Nephron (organoid): ENCODE measurements around the gene ROBO1.

Experiments
- H3K27ac Mint-ChIP-seq, 3 experiments: 2 replicates each; pipeline ENCODE4 v1.8.0; 2020; ENCODE audit warnings: mixed read lengths in 3 of 3, mild to moderate bottlenecking in 2 of 3, moderate library complexity in 1 of 3
- H3K27me3 Mint-ChIP-seq: 2 replicates; pipeline ENCODE4 v1.8.0; 2021; ENCODE audit warnings: low read depth, mild to moderate bottlenecking, moderate library complexity, mixed read lengths
- H3K36me3 Mint-ChIP-seq: 2 replicates; pipeline ENCODE4 v1.8.0; 2020; ENCODE audit warnings: low read depth, mixed read lengths
- H3K4me1 Mint-ChIP-seq: 2 replicates; pipeline ENCODE4 v1.8.0; 2020; ENCODE audit warnings: mixed read lengths
- H3K4me3 Mint-ChIP-seq, 3 experiments: 2 replicates each; pipeline ENCODE4 v1.8.0; 2020; ENCODE audit warnings: mild to moderate bottlenecking in 3 of 3, mixed read lengths in 3 of 3, moderate library complexity in 2 of 3
- H3K9me3 Mint-ChIP-seq: 2 replicates; pipeline ENCODE4 v1.8.0; 2020; ENCODE audit warnings: mixed read lengths
- CTCF ChIP-seq, 3 experiments: fragments of 200-600 bp; sonication (generic); IDR thresholded peaks; one replicate each; pipeline ENCODE4 v1.5.0; 2021; ENCODE audit warnings: antibody characterized with exemption in 3 of 3; ENCODE audit not compliant: unreplicated experiment in 3 of 3

The ROBO1 gene

GRCh38 chr3:78986416-78987101, 781.2 kb downstream of the ROBO1 start:
- Mint-ChIP-seq H3K36me3 (peaks cover 29% of the 10 kb centered on the region), H3K9me3 (peaks cover 4% of the 10 kb centered on the region), H3K4me1 (peaks cover 12% of the 10 kb centered on the region), H3K27me3 (no peaks in the 10 kb centered on the region), H3K27ac (no peak overlapping the region), H3K4me3 (no peak overlapping the region)
- no peak for TF ChIP-seq CTCF (IDR thresholded peaks at IDR 0.05; ENCODE audit: unreplicated experiment in 3 of 3)

- TF ChIP-seq CTCF (IDR thresholded peaks at IDR 0.05; ENCODE audit: unreplicated experiment in 3 of 3): no peak
- peaks cover 24% of the 10 kb centered on the region for H3K36me3 Mint-ChIP-seq
- no peaks in the 10 kb centered on the region for H3K27me3 Mint-ChIP-seq
- peaks cover 12% of the 10 kb centered on the region for H3K4me1 Mint-ChIP-seq
- H3K9me3 Mint-ChIP-seq: peaks cover 4% of the 10 kb centered on the region
- no peak overlapping the region for H3K27ac Mint-ChIP-seq
- H3K4me3 Mint-ChIP-seq: no peak overlapping the region
Measured at GRCh38 chr3:78985981-78986380, 781.8 kb downstream of the ROBO1 start.

GRCh38 chr3:78979028-78979427, 788.8 kb downstream of the ROBO1 start:
- peaks cover 4% of the 10 kb centered on the region for H3K9me3 Mint-ChIP-seq
- no peaks in the 10 kb centered on the region for H3K27me3 Mint-ChIP-seq
- peaks cover 16% of the 10 kb centered on the region for H3K4me1 Mint-ChIP-seq
- no peak overlapping the region for H3K27ac Mint-ChIP-seq
- H3K4me3 Mint-ChIP-seq: no peak overlapping the region
- no peak for TF ChIP-seq CTCF (IDR thresholded peaks at IDR 0.05; ENCODE audit: unreplicated experiment in 3 of 3)
- H3K36me3 Mint-ChIP-seq: peaks cover 17% of the 10 kb centered on the region

- H3K4me3 Mint-ChIP-seq: no peak overlapping the region
- no peaks in the 10 kb centered on the region for H3K27me3 Mint-ChIP-seq
- peak in 1 of 3 experiments; percentile 18 for TF ChIP-seq CTCF (IDR thresholded peaks at IDR 0.05; ENCODE audit: unreplicated experiment in 3 of 3)
- H3K27ac Mint-ChIP-seq: no peak overlapping the region
- H3K4me1 Mint-ChIP-seq: peaks cover 19% of the 10 kb centered on the region
- peaks cover 4% of the 10 kb centered on the region for H3K9me3 Mint-ChIP-seq
- peaks cover 8% of the 10 kb centered on the region for H3K36me3 Mint-ChIP-seq
Measured at GRCh38 chr3:78978037-78978436, 789.8 kb downstream of the ROBO1 start.

GRCh38 chr3:78977073-78977472, 790.7 kb downstream of the ROBO1 start:
- peaks cover 4% of the 10 kb centered on the region for H3K9me3 Mint-ChIP-seq
- no peak overlapping the region for H3K4me3 Mint-ChIP-seq
- H3K27me3 Mint-ChIP-seq: no peaks in the 10 kb centered on the region
- peaks cover 4% of the 10 kb centered on the region for H3K36me3 Mint-ChIP-seq
- no peak for TF ChIP-seq CTCF (IDR thresholded peaks at IDR 0.05; ENCODE audit: unreplicated experiment in 3 of 3)
- H3K4me1 Mint-ChIP-seq: peaks cover 19% of the 10 kb centered on the region
- no peak overlapping the region for H3K27ac Mint-ChIP-seq

GRCh38 chr3:78976200-78976599, 791.6 kb downstream of the ROBO1 start:
- H3K27me3 Mint-ChIP-seq: no peaks in the 10 kb centered on the region
- no peaks in the 10 kb centered on the region for H3K9me3 Mint-ChIP-seq
- no peak for TF ChIP-seq CTCF (IDR thresholded peaks at IDR 0.05; ENCODE audit: unreplicated experiment in 3 of 3)
- H3K36me3 Mint-ChIP-seq: no peaks in the 10 kb centered on the region
- H3K4me1 Mint-ChIP-seq: peaks cover 19% of the 10 kb centered on the region
- no peak overlapping the region for H3K27ac Mint-ChIP-seq
- H3K4me3 Mint-ChIP-seq: no peak overlapping the region
